Tibial nerve (tissue), 4 donors: ENCODE results near the gene AR.

Experiments used
- CTCF ChIP-seq, 5 experiments: fragments of 200-600 bp in 3 of 5; fragments of 450-650 bp in 2 of 5; sonication (generic) in 3 of 5; IDR thresholded peaks; one replicate each; pipeline ENCODE4 v1.5.1; 2016 to 2019; ENCODE audit warnings: antibody characterized with exemption in 5 of 5, mild to moderate bottlenecking in 3 of 5, moderate library complexity in 2 of 5
- EP300 ChIP-seq, 2 donors: sonication (generic); formaldehyde crosslinking; IDR thresholded peaks; one replicate each; pipeline ENCODE4 v1.6.1; 2017; ENCODE audit warnings: antibody characterized with exemption in 2 of 2, mild to moderate bottlenecking in 1 of 2

DNA sequence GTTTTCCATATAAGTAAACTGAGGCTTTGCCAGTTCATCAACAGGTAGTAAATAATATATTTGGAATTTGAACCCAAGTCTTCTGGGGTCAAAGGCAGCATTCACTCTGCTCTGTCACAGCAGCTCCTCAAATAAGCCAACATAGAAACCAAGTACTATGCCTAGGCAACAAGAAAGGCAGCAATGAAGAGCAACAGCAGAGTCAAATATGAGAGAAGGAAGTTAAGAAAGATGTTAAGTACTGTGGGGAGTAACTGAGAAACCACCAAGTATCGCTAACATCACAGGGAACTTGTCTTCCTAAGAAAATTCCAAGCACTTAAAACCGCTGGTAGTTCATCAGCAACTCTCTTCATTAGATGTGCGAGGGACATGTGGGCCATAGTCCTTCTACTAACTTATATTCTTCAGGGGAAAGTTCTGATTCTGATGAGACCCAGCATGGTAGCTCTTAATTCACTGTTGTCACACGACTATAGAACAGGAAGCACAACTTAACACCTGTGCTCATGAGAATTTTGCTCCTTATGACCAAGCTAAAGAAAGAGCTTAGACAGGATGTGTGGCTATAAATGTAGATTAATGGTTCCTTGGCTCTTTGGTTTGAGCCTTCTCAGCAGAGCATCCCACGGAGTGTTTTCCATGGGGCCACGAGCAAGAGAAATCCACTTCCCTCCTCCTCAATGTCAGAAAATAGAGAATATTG is 107.8 kb downstream of the AR start:
- TF ChIP-seq EP300 (IDR thresholded peaks at IDR 0.05) (no peak), CTCF (IDR thresholded peaks at IDR 0.05) (no peak)
